ENCODE data around the gene HHAT. TPM values are rescaled to one million over a fixed set of nuclear protein-coding genes. Genes with fewer than 3 reads are reported as not detected.

Gene HHAT
- total RNA-seq, 1 experiment from 2014 or later, result 2.3 TPM

GRCh38 chr1:210687582-210688279 lies 359.0 kb downstream of the HHAT start:
- Histone ChIP-seq H4K20me1 (ENCODE audit: insufficient read depth, low read depth, low read length) (no peaks in the 10 kb centered on the region), H3K79me2 (ENCODE audit: low read length) (no peaks in the 10 kb centered on the region), H3K36me3 (ENCODE audit: insufficient read depth, low read length) (no peaks in the 10 kb centered on the region), H3K9me2 (replicated peaks; ENCODE audit: insufficient read depth, low read length) (no peaks in the 10 kb centered on the region), H3K4me3 (ENCODE audit: low read length) (no peak overlapping the region), H3K27me3 (ENCODE audit: low read length) (no peaks in the 10 kb centered on the region), H3K4me1 (ENCODE audit: low read length) (no peaks in the 10 kb centered on the region), H2AFZ (ENCODE audit: low read length) (no peak overlapping the region), H3K9ac (ENCODE audit: low read length) (no peak overlapping the region), H3K9me3 (ENCODE audit: low read length) (no peaks in the 10 kb centered on the region), H3K4me2 (ENCODE audit: low read depth, low read length, poor library complexity, severe bottlenecking) (no peak overlapping the region), H3K27ac (ENCODE audit: low read length) (no peak overlapping the region)
- no peak for DNase-seq

- Histone ChIP-seq H4K20me1 (ENCODE audit: insufficient read depth, low read depth, low read length) (no peaks in the 10 kb centered on the region), H3K36me3 (ENCODE audit: insufficient read depth, low read length) (no peaks in the 10 kb centered on the region), H2AFZ (ENCODE audit: low read length) (no peak overlapping the region), H3K4me1 (ENCODE audit: low read length) (no peaks in the 10 kb centered on the region), H3K27me3 (ENCODE audit: low read length) (no peaks in the 10 kb centered on the region), H3K9me2 (replicated peaks; ENCODE audit: insufficient read depth, low read length) (no peaks in the 10 kb centered on the region), H3K79me2 (ENCODE audit: low read length) (no peaks in the 10 kb centered on the region), H3K27ac (ENCODE audit: low read length) (no peak overlapping the region), H3K9ac (ENCODE audit: low read length) (no peak overlapping the region), H3K4me2 (ENCODE audit: low read depth, low read length, poor library complexity, severe bottlenecking) (no peak overlapping the region), H3K9me3 (ENCODE audit: low read length) (no peaks in the 10 kb centered on the region), H3K4me3 (ENCODE audit: low read length) (no peak overlapping the region)
- DNase-seq, result no peak
Measured at GRCh38 chr1:210688512-210689234, 360.0 kb downstream of the HHAT start.

- H3K36me3 ChIP-seq (ENCODE audit: insufficient read depth, low read length), result no peaks in the 10 kb centered on the region
- no peak for DNase-seq
- H3K9ac ChIP-seq (ENCODE audit: low read length), result no peak overlapping the region
- no peaks in the 10 kb centered on the region for H3K79me2 ChIP-seq (ENCODE audit: low read length)
- H3K27me3 ChIP-seq (ENCODE audit: low read length), result no peaks in the 10 kb centered on the region
- H3K4me1 ChIP-seq (ENCODE audit: low read length), result no peaks in the 10 kb centered on the region
- H4K20me1 ChIP-seq (ENCODE audit: insufficient read depth, low read depth, low read length), result no peaks in the 10 kb centered on the region
- no peak overlapping the region for H3K4me3 ChIP-seq (ENCODE audit: low read length)
- H2AFZ ChIP-seq (ENCODE audit: low read length), result no peak overlapping the region
- no peak overlapping the region for H3K27ac ChIP-seq (ENCODE audit: low read length)
- no peaks in the 10 kb centered on the region for H3K9me3 ChIP-seq (ENCODE audit: low read length)
- no peaks in the 10 kb centered on the region for H3K9me2 ChIP-seq (replicated peaks; ENCODE audit: insufficient read depth, low read length)
- H3K4me2 ChIP-seq (ENCODE audit: low read depth, low read length, poor library complexity, severe bottlenecking), result no peak overlapping the region
Measured at GRCh38 chr1:210689826-210690225, 361.1 kb downstream of the HHAT start.

GRCh38 chr1:210690236-210690635 lies 361.5 kb downstream of the HHAT start:
- Histone ChIP-seq H3K27me3 (ENCODE audit: low read length) (no peaks in the 10 kb centered on the region), H3K4me1 (ENCODE audit: low read length) (no peaks in the 10 kb centered on the region), H3K27ac (ENCODE audit: low read length) (no peak overlapping the region), H3K36me3 (ENCODE audit: insufficient read depth, low read length) (no peaks in the 10 kb centered on the region), H4K20me1 (ENCODE audit: insufficient read depth, low read depth, low read length) (no peaks in the 10 kb centered on the region), H3K9me3 (ENCODE audit: low read length) (no peaks in the 10 kb centered on the region), H3K4me2 (ENCODE audit: low read depth, low read length, poor library complexity, severe bottlenecking) (no peak overlapping the region), H3K9ac (ENCODE audit: low read length) (no peak overlapping the region), H3K9me2 (replicated peaks; ENCODE audit: insufficient read depth, low read length) (no peaks in the 10 kb centered on the region), H2AFZ (ENCODE audit: low read length) (no peak overlapping the region), H3K4me3 (ENCODE audit: low read length) (no peak overlapping the region), H3K79me2 (ENCODE audit: low read length) (no peaks in the 10 kb centered on the region)
- no peak for DNase-seq

GRCh38 chr1:210691039-210691610 lies 362.4 kb downstream of the HHAT start:
- Histone ChIP-seq H3K79me2 (ENCODE audit: low read length) (no peaks in the 10 kb centered on the region), H3K4me2 (ENCODE audit: low read depth, low read length, poor library complexity, severe bottlenecking) (no peak overlapping the region), H3K9ac (ENCODE audit: low read length) (no peak overlapping the region), H3K4me3 (ENCODE audit: low read length) (no peak overlapping the region), H3K27me3 (ENCODE audit: low read length) (no peaks in the 10 kb centered on the region), H2AFZ (ENCODE audit: low read length) (no peak overlapping the region), H3K27ac (ENCODE audit: low read length) (no peak overlapping the region), H3K9me3 (ENCODE audit: low read length) (no peaks in the 10 kb centered on the region), H3K9me2 (replicated peaks; ENCODE audit: insufficient read depth, low read length) (no peaks in the 10 kb centered on the region), H4K20me1 (ENCODE audit: insufficient read depth, low read depth, low read length) (no peaks in the 10 kb centered on the region), H3K36me3 (ENCODE audit: insufficient read depth, low read length) (no peaks in the 10 kb centered on the region), H3K4me1 (ENCODE audit: low read length) (no peaks in the 10 kb centered on the region)
- no peak for DNase-seq

GRCh38 chr1:210692796-210693195 lies 364.1 kb downstream of the HHAT start:
- no peak overlapping the region for H3K4me2 ChIP-seq (ENCODE audit: low read depth, low read length, poor library complexity, severe bottlenecking)
- no peak overlapping the region for H3K9ac ChIP-seq (ENCODE audit: low read length)
- no peak for DNase-seq
- no peaks in the 10 kb centered on the region for H3K9me3 ChIP-seq (ENCODE audit: low read length)
- no peaks in the 10 kb centered on the region for H4K20me1 ChIP-seq (ENCODE audit: insufficient read depth, low read depth, low read length)
- H3K4me1 ChIP-seq (ENCODE audit: low read length), result no peaks in the 10 kb centered on the region
- no peaks in the 10 kb centered on the region for H3K27me3 ChIP-seq (ENCODE audit: low read length)
- H3K9me2 ChIP-seq (replicated peaks; ENCODE audit: insufficient read depth, low read length), result no peaks in the 10 kb centered on the region
- no peak overlapping the region for H3K27ac ChIP-seq (ENCODE audit: low read length)
- no peak overlapping the region for H3K4me3 ChIP-seq (ENCODE audit: low read length)
- no peaks in the 10 kb centered on the region for H3K79me2 ChIP-seq (ENCODE audit: low read length)
- no peak overlapping the region for H2AFZ ChIP-seq (ENCODE audit: low read length)
- no peaks in the 10 kb centered on the region for H3K36me3 ChIP-seq (ENCODE audit: insufficient read depth, low read length)

GRCh38 chr1:210695026-210695425 lies 366.3 kb downstream of the HHAT start:
- H3K79me2 ChIP-seq (ENCODE audit: low read length), result no peaks in the 10 kb centered on the region
- H3K9me2 ChIP-seq (replicated peaks; ENCODE audit: insufficient read depth, low read length), result no peaks in the 10 kb centered on the region
- H4K20me1 ChIP-seq (ENCODE audit: insufficient read depth, low read depth, low read length), result no peaks in the 10 kb centered on the region
- no peaks in the 10 kb centered on the region for H3K9me3 ChIP-seq (ENCODE audit: low read length)
- H3K36me3 ChIP-seq (ENCODE audit: insufficient read depth, low read length), result no peaks in the 10 kb centered on the region
- no peaks in the 10 kb centered on the region for H3K4me1 ChIP-seq (ENCODE audit: low read length)
- DNase-seq, result no peak
- H3K4me2 ChIP-seq (ENCODE audit: low read depth, low read length, poor library complexity, severe bottlenecking), result no peak overlapping the region
- H3K9ac ChIP-seq (ENCODE audit: low read length), result no peak overlapping the region
- H2AFZ ChIP-seq (ENCODE audit: low read length), result no peak overlapping the region
- H3K27me3 ChIP-seq (ENCODE audit: low read length), result no peaks in the 10 kb centered on the region
- H3K27ac ChIP-seq (ENCODE audit: low read length), result no peak overlapping the region
- H3K4me3 ChIP-seq (ENCODE audit: low read length), result no peak overlapping the region

- Histone ChIP-seq H3K4me3 (ENCODE audit: low read length) (no peak overlapping the region), H3K9me2 (replicated peaks; ENCODE audit: insufficient read depth, low read length) (no peaks in the 10 kb centered on the region), H3K9me3 (ENCODE audit: low read length) (no peaks in the 10 kb centered on the region), H2AFZ (ENCODE audit: low read length) (no peak overlapping the region), H3K27ac (ENCODE audit: low read length) (no peak overlapping the region), H3K36me3 (ENCODE audit: insufficient read depth, low read length) (no peaks in the 10 kb centered on the region), H3K4me2 (ENCODE audit: low read depth, low read length, poor library complexity, severe bottlenecking) (no peak overlapping the region), H3K27me3 (ENCODE audit: low read length) (no peaks in the 10 kb centered on the region), H3K9ac (ENCODE audit: low read length) (no peak overlapping the region), H3K4me1 (ENCODE audit: low read length) (no peaks in the 10 kb centered on the region), H3K79me2 (ENCODE audit: low read length) (no peaks in the 10 kb centered on the region), H4K20me1 (ENCODE audit: insufficient read depth, low read depth, low read length) (no peaks in the 10 kb centered on the region)
- no peak for DNase-seq
Measured at GRCh38 chr1:210696709-210697108, 368.0 kb downstream of the HHAT start.

Data from Karpas-422 (cell line).